T1000 (cell line): ENCODE results near the gene CAPZA2.
"Not testable (repeated sequence)": the region's sequence is repeated elsewhere in the genome, so short reads cannot be mapped to it uniquely, and the experiment has no call there.

ENCODE experiments used
- DNase-seq: peaks from one replicate; lab custom pipeline; 2025; ENCODE audit warnings: mixed read lengths; lab: John Stamatoyannopoulos, UW

Gene CAPZA2

DNA sequence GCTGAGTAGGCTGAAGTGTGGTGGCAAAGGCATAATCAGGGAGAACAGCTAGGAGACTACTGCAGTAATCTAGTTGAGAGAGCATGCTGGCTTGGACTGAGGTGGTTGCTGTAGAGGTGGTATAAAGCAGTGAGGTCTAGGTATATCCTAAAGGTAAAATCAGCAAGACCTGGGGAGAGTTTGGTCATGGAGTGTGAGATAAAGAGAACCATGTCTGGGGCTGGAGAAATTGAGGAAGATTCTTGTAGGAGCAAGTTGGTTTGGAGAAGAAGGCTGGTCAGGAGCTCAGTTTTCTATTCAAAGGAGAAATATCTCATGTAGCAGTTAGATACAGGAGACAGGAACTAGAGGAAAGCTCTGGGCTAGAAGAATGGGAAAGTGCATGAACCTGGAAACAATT lies 58.0 kb downstream of the CAPZA2 start:
- no peak for DNase-seq

- no peak for DNase-seq
Observed at GRCh38 chr7:116922545-116922944, 60.2 kb downstream of the CAPZA2 start.

DNA sequence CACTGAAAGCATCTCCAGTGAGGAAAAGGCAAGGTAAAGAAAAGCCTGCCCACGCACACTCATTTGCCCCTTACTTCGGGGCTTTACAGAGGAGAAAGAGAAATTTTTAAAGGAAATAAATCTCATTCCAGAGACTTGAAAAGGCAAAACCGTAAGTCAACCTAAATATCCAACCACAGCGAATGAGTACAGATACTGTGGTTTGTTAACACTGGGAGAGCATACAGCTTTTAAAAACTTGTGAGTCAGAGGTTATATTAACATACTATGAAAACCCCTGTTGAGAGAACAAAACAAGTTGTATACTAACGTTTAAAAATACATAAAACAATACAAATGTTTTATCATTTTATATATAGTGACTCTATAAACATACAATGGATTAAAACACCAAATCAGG lies 62.4 kb downstream of the CAPZA2 start:
- DNase-seq = no peak

- DNase-seq = no peak
Observed at GRCh38 chr7:116929021-116929420, 66.6 kb downstream of the CAPZA2 start.

DNA sequence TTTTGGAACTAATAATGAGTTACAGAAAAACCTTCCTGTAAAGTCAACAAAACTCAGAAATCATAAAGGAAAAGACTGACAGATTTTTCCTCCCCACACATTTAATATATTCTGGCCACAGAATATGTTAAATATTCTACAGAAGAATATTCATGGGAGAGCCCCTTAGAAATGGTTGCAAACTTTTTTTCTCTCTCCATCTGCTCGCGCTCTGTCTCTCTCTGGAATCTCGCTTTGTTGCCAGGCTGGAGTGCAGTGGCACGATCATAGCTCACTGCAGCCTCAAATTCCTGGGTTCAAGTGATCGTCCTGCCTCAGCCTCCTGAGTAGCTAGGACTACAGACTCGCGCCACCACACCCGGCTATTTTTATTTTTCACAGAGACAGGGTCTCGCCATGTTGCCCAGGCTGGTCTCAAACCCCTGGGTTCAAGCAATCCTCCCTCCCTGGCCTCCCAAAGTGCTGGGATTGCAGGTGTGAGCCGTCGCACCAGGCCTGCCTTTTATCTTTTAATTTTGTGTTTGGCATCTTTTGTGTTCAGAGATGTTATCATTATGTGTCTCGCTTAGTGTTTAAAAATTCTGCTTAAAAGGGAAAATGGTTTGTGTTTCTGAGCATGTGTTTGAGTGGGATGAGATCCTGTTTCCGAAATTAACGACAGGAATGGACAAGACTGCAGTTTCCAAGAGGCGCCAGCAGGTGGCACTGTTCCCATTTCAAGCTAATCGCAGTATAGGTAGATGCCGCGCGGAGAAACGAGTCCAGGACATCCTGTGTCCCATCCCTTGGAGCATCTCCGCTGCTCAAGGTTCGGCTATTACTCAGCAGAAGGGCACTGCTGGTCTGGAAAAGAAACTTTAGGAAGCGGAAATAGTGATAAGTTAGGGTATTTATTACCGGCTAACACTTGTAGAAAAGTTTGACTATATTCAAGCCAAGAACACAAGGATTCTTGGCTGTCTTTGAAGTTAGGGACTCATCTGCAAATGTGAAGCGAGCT lies 67.8 kb downstream of the CAPZA2 start:
- peak; percentile 62 for DNase-seq

DNA sequence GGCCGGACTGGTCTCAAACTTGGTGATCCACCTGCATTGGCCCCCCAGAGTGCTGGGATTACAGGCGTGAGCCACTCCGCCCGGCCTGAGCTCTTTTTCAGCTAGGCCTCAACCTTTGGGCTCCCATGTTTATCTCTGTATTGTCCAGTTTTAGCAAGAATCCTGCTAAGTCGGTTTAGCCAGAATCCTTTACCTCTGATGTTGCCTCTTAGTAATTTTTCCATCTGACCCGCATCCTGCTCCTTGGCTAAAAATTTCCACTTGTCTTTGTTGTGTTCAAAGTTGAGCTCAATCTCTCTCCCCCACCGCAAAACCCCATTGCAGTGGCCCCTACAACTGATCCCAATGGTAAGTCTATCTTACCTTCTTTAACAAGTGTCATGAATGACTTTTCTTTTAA lies 70.2 kb downstream of the CAPZA2 start:
- no peak for DNase-seq

- no peak for DNase-seq
Observed at GRCh38 chr7:116933465-116933864, 71.1 kb downstream of the CAPZA2 start.

GRCh38 chr7:116934580-116934979 lies 72.2 kb downstream of the CAPZA2 start:
- DNase-seq = no peak

DNA sequence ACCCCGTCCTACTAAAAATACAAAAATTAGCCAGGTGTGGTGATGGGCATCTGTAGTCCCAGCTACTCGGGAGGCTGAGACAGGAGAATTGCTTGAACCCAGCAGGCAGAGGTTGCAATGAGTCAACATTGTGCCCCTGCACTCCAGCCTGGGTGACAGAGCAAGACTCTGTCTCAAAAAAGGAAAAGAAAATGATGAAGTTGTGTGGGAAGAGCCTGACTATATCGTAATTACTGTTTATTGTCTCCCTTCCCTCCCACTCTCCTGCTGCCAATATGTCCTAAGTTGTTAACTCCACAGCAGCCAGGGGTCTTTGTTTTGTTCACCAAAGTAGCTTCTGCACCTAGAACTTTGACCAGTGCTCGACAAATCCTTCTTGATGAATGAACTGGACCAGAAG lies 74.5 kb downstream of the CAPZA2 start:
- not testable (repeated sequence) for DNase-seq

DNA sequence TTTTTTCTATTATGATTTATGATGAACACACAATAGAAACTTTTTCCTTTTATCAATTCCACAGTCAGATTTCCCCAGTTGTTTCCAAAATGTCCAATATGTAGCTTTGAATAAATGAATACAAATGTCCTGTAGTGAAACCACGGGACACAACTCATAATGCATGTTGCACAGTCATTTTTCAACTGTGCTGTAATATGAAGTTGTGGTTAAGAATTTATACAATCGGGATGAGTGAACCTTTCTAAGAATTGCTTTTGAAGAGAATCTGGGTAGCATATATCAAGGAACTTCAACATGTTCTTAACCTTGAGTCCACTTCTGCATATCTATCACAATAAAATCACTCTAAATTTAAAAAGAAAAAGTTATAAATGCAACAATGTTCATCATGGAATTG lies 76.3 kb downstream of the CAPZA2 start:
- no peak for DNase-seq

GRCh38 chr7:116940689-116941370 lies 78.4 kb downstream of the CAPZA2 start:
- no peak for DNase-seq

DNA sequence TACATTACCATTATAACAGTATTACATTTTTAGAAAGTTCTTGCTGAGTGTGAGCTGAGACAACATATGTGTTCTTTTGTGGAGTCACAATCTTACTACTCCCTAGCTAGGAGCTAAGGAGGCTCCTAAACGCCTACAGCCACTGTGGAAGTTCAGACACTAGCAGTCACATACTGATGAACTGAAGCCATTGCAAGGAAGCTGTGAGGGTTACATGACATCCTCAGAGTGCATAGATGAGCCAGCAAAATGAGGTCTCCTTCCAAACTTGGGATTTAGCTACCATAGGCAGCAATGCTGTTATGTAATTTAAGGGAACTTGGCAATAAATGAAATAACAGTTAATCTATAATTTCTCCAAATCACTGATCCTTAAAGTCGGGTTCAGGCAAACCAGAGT lies 80.1 kb downstream of the CAPZA2 start:
- no peak for DNase-seq

- DNase-seq = no peak
Observed at GRCh38 chr7:116948934-116949333, 86.5 kb downstream of the CAPZA2 start.

GRCh38 chr7:116949941-116950801 lies 87.8 kb downstream of the CAPZA2 start:
- no peak for DNase-seq

- DNase-seq = no peak
Observed at GRCh38 chr7:116950889-116951351, 88.5 kb downstream of the CAPZA2 start.

- no peak for DNase-seq
Observed at GRCh38 chr7:116951366-116952292, 89.2 kb downstream of the CAPZA2 start.

DNA sequence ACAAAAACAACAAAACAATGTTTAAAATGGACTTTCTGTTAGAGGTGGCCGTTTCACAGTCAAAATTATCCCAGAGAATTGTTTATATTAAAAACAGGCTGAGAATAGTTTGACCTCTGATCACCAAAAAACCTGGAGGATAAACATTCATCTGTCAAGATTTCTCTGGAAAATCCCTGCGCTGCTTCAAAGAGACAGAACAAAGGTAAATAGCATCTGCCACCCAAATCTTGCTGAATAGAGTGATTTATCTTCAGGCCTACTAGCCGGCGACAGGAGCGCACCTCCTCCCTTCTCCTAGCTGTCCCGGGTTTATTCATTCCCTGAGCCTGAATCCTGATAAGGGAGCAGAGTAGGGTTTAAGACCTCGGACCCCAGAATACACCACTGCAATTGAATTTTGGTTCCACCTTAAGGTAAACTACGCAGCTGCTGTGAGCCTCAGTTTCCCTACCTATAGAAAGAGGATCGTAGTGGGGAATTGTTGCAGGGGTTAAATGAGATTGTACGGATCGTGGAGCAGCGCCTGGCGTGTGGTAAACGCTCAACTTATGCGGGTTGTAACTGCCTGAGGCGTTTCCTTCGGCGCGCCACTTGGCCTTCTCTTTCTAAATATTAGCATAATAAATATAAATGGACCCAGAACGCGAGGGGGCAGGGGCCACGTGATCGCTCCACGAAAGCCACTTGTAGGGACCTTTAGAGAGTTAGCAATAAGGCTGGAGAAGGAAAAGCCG lies 90.4 kb downstream of the CAPZA2 start:
- no peak for DNase-seq

GRCh38 chr7:116953372-116953905 lies 91.1 kb downstream of the CAPZA2 start, which contains the start of gene ST7:
Gene ST7, plus strand, starts transcription at chr7:116953501. Its CDS starts 40 bp downstream, at chr7:116953541.
- peak; percentile 44 for DNase-seq

- DNase-seq = peak; percentile 38
Observed at GRCh38 chr7:116953906-116954838, 91.8 kb downstream of the CAPZA2 start.
